Measurements from ENCODE around the gene FOXJ1. TPM values are rescaled to one million over a fixed set of nuclear protein-coding genes. Genes with fewer than 3 reads are reported as not detected.

The FOXJ1 gene
- total RNA-seq, 2 experiments from 2014 or later: 0.63 to 0.89 TPM

GRCh38 chr17:76138234-76138895 lies 2.7 kb downstream of the FOXJ1 start:
- ATAC-seq (ENCODE audit: poor library complexity) (no peak), DNase-seq (no peak)
- H3K36me3 Mint-ChIP-seq (ENCODE audit: low read depth): no peaks in the 10 kb centered on the region
- Histone ChIP-seq H3K4me3 (ENCODE audit: low read length) (no peak overlapping the region), H3K27me3 (ENCODE audit: control insufficient read depth in 1 of 2, insufficient read depth in 2 of 2, low read length in 2 of 2) (peaks cover 8 to 11% of the 10 kb centered on the region in 2 experiments), H3K4me1 (ENCODE audit: insufficient read depth, low read length) (peaks cover 55% of the 10 kb centered on the region), H3K9me3 (ENCODE audit: control insufficient read depth in 1 of 2, insufficient read depth in 1 of 2, low read length in 2 of 2) (no peaks in the 10 kb centered on the region), H3K27ac (ENCODE audit: low read depth in 1 of 2, low read length in 2 of 2) (no peak overlapping the region), H3K36me3 (ENCODE audit: insufficient read depth, low read length) (no peaks in the 10 kb centered on the region)
- H3K27ac Mint-ChIP-seq: no peak overlapping the region
- intact Hi-C loops (cut with DNase I, micrococcal nuclease): no loop called here
- H3K4me3 Mint-ChIP-seq: no peak overlapping the region
- H3K9me3 Mint-ChIP-seq: no peaks in the 10 kb centered on the region
- CTCF ChIA-PET: no interaction called here
- TF ChIP-seq CTCF (IDR thresholded peaks at IDR 0.05): no peak
- POLR2A ChIA-PET: no interaction called here
- H3K27me3 Mint-ChIP-seq: peaks cover 10% of the 10 kb centered on the region
- peaks cover 45% of the 10 kb centered on the region for H3K4me1 Mint-ChIP-seq (ENCODE audit: low read depth)

DNA sequence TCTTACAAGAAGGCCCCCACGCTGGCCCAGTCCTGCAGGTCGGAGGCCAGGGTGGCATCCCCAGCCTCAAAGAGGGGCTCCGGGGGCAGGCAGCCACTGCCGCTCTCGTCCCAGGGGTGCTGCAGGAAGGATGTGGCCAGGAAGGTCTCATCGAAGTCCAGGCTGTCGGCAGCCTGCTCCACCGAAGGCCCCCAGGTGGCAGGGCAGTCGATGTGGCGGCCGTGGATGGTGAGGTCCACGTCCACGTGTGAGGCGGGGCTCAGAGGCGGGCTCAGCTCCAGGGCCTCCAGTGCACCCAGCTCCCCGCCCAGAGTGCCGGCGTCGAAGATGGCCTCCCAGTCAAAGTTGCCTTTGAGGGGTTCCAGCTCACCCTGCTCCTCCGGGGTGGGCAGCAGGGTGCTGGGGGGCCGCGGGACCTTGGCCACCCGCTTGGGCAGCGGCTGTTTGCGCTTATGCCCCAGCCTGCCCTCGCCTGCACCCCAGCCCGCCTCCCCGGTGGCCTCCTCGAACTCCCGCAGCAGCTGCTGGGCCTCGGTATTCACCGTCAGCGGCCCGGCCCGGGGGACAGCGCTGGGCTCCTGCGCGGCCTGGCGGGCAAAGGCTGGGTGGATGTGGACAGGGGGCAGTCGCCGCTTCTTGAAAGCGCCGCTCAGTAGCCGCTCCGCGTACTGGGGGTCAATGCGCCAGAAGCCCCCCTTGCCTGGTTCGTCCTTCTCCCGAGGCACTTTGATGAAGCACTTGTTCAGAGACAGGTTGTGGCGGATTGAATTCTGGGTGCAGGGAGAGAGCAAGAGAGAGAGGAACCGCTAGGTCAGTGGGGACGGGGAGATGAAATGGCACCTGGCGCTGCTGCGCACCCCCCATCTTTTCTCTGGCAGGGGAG lies 3.5 kb downstream of the FOXJ1 start:
- ATAC-seq (ENCODE audit: poor library complexity) (no peak), DNase-seq (no peak)
- no peak for TF ChIP-seq CTCF (IDR thresholded peaks at IDR 0.05)
- Histone ChIP-seq H3K27ac (ENCODE audit: low read depth in 1 of 2, low read length in 2 of 2) (no peak overlapping the region), H3K27me3 (ENCODE audit: control insufficient read depth in 1 of 2, insufficient read depth in 2 of 2, low read length in 2 of 2) (peaks cover 8 to 11% of the 10 kb centered on the region in 2 experiments), H3K4me3 (ENCODE audit: low read length) (no peak overlapping the region), H3K36me3 (ENCODE audit: insufficient read depth, low read length) (no peaks in the 10 kb centered on the region), H3K9me3 (ENCODE audit: control insufficient read depth in 1 of 2, insufficient read depth in 1 of 2, low read length in 2 of 2) (no peaks in the 10 kb centered on the region), H3K4me1 (ENCODE audit: insufficient read depth, low read length) (peaks cover 47% of the 10 kb centered on the region)
- Mint-ChIP-seq H3K4me1 (ENCODE audit: low read depth) (peaks cover 38% of the 10 kb centered on the region), H3K36me3 (ENCODE audit: low read depth) (no peaks in the 10 kb centered on the region), H3K27ac (no peak overlapping the region), H3K9me3 (no peaks in the 10 kb centered on the region), H3K4me3 (no peak overlapping the region), H3K27me3 (peaks cover 10% of the 10 kb centered on the region)
- intact Hi-C loops (cut with DNase I, micrococcal nuclease): no loop called here
- CTCF ChIA-PET: no interaction called here
- POLR2A ChIA-PET: interaction anchor here (1.3 kb wide), 1 partner anchor 11 kb away, joined by 4 read pairs; no protein-coding TSS in a partner anchor

DNA sequence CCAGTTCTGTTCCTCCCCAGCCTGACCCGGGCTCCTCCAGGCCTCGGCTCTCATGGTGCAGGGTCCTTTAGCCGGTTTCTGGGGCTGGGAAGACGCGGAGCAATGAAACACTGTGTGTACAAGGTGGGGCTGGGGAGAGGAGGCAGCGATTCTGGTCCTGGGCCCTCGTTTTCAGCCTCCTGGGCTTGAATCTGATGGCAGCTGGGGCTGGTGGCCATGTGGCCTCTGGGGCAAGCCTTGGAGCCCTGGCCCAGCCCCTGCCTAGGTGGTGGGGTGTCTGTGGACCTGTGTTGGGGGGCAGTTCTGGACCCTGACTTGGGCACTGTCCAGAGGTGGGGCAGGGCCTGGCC lies 4.1 kb downstream of the FOXJ1 start:
- ChIA-PET POLR2A (interaction anchor here (1.3 kb wide), 1 partner anchor 11 kb away, joined by 4 read pairs; no protein-coding TSS in a partner anchor), CTCF (no interaction called here)
- intact Hi-C loops (cut with DNase I, micrococcal nuclease): no loop called here

More for the DNA sequence above, 4.1 kb downstream of the FOXJ1 start:
- no peaks in the 10 kb centered on the region for H3K9me3 ChIP-seq (ENCODE audit: control insufficient read depth in 1 of 2, insufficient read depth in 1 of 2, low read length in 2 of 2)
- H3K36me3 ChIP-seq (ENCODE audit: insufficient read depth, low read length): no peaks in the 10 kb centered on the region
- Mint-ChIP-seq H3K27me3 (peaks cover 10% of the 10 kb centered on the region), H3K4me3 (no peak overlapping the region), H3K27ac (no peak overlapping the region), H3K4me1 (ENCODE audit: low read depth) (peaks cover 32% of the 10 kb centered on the region), H3K9me3 (no peaks in the 10 kb centered on the region), H3K36me3 (ENCODE audit: low read depth) (no peaks in the 10 kb centered on the region)
- TF ChIP-seq CTCF (IDR thresholded peaks at IDR 0.05): no peak
- H3K27me3 ChIP-seq (ENCODE audit: control insufficient read depth in 1 of 2, insufficient read depth in 2 of 2, low read length in 2 of 2): peaks cover 8 to 11% of the 10 kb centered on the region in 2 experiments
- no peak overlapping the region for H3K27ac ChIP-seq (ENCODE audit: low read depth in 1 of 2, low read length in 2 of 2)
- no peak overlapping the region for H3K4me3 ChIP-seq (ENCODE audit: low read length)
- no peak for ATAC-seq (ENCODE audit: poor library complexity)
- peaks cover 41% of the 10 kb centered on the region for H3K4me1 ChIP-seq (ENCODE audit: insufficient read depth, low read length)
- DNase-seq: no peak
